GM12873 (cell line): ENCODE results near the gene SEPTIN1.

Experiments used
- TF ChIP-seq, protein P1 (sequence below): IDR thresholded peaks from 2 replicates; pipeline ENCODE4 v1.5.1; 2012; ENCODE audit warnings: low read depth, mild to moderate bottlenecking, moderate library complexity, low read length, control low read depth; ENCODE audit not compliant: insufficient read depth; ENCODE audit errors: missing control alignments

SEPTIN1 gene

GRCh38 chr16:30383521-30383920 lies 1.2 kb upstream of the SEPTIN1 start:
- TF ChIP-seq, protein P1, sequence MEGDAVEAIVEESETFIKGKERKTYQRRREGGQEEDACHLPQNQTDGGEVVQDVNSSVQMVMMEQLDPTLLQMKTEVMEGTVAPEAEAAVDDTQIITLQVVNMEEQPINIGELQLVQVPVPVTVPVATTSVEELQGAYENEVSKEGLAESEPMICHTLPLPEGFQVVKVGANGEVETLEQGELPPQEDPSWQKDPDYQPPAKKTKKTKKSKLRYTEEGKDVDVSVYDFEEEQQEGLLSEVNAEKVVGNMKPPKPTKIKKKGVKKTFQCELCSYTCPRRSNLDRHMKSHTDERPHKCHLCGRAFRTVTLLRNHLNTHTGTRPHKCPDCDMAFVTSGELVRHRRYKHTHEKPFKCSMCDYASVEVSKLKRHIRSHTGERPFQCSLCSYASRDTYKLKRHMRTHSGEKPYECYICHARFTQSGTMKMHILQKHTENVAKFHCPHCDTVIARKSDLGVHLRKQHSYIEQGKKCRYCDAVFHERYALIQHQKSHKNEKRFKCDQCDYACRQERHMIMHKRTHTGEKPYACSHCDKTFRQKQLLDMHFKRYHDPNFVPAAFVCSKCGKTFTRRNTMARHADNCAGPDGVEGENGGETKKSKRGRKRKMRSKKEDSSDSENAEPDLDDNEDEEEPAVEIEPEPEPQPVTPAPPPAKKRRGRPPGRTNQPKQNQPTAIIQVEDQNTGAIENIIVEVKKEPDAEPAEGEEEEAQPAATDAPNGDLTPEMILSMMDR, result no peak

GRCh38 chr16:30381291-30382041 lies 895 bp downstream of the SEPTIN1 start:
- TF ChIP-seq, protein P1, result no peak

DNA sequence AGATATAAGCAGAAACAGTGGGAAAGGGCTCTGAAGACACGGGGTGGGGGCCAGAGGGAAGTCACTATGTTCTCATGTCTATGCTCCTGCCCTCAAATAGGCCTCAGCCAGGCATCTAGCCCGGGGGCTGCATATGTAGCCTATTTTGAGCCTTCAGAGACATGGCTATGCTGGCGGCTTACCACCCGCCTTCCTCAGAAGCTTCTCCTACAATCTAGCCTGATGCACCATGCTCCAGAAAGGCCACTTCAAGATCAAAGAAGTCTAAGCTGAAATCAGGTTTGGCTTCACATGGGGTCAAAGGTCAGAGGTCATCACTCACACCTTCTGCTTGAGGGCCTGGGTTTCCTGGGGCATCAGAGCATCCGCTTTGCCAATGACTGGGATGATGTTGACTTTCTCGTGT lies 1.6 kb downstream of the SEPTIN1 start:
- TF ChIP-seq, protein P1, result no peak

GRCh38 chr16:30380072-30380802 lies 2.1 kb downstream of the SEPTIN1 start:
- TF ChIP-seq, protein P1, result no peak

GRCh38 chr16:30379158-30379783 lies 3.1 kb downstream of the SEPTIN1 start:
- TF ChIP-seq, protein P1, result no peak

GRCh38 chr16:30378236-30379157 lies 3.9 kb downstream of the SEPTIN1 start:
- TF ChIP-seq, protein P1, result no peak
